Body of pancreas (tissue), 4 donors: Measurements from ENCODE around the gene TBC1D20. TPM values are rescaled to one million over a fixed set of nuclear protein-coding genes. Genes with fewer than 3 reads are reported as not detected.

Source experiments
- ATAC-seq: fragments of 150-250 bp; one replicate; pipeline ENCODE4 v1.9.1; 2016
- DNase-seq, 4 donors: peaks; one replicate each; pipeline ENCODE4 v3.0.0-alpha.2; 2019
- H3K27ac ChIP-seq, 4 donors: fragments of 200-600 bp; sonication (generic); 1 replicate in 3 of 4; 2 replicates in 1 of 4; pipeline versions ENCODE4 v1.5.1 to v1.6.1; 2016 to 2019; ENCODE audit warnings: mild to moderate bottlenecking in 1 of 4, mixed read lengths in 1 of 4, moderate library complexity in 1 of 4
- H3K27me3 ChIP-seq, 2 donors: fragments of 200-600 bp; sonication (generic); one replicate each; pipeline ENCODE4 v1.6.0; 2016; ENCODE audit warnings: mild to moderate bottlenecking in 1 of 2
- H3K36me3 ChIP-seq, 2 donors: fragments of 200-600 bp; sonication (generic); replicated peaks in 1 of 2; 2 replicates each; pipeline ENCODE4 v1.5.1; 2016; ENCODE audit warnings: low read depth in 2 of 2; ENCODE audit not compliant: insufficient read depth in 1 of 2
- H3K4me1 ChIP-seq: fragments of 200-600 bp; sonication (generic); one replicate; pipeline ENCODE4 v1.6.0; 2016
- H3K4me3 ChIP-seq, 2 donors: fragments of 200-600 bp; sonication (generic); 1 replicate in 1 of 2; 2 replicates in 1 of 2; pipeline ENCODE4 v1.5.1; 2016 to 2019
- H3K9me3 ChIP-seq, 3 donors: fragments of 200-600 bp; sonication (generic); 1 replicate in 2 of 3; 2 replicates in 1 of 3; pipeline ENCODE4 v1.5.1; 2016
- POLR2A ChIP-seq, 3 donors: fragments of 450-650 bp; IDR thresholded peaks; one replicate each; pipeline ENCODE4 v1.6.1; 2016; ENCODE audit warnings: antibody characterized with exemption in 3 of 3, mild to moderate bottlenecking in 2 of 3
- WGBS, 2 donors: methylation state at CpG; one replicate each; pipeline ENCODE4 v1.1.5; 2017; 5-methylcytosine and 5-hydroxymethylcytosine counted together
- intact Hi-C: fragments of 100-400 bp; cut with DNase I; formaldehyde crosslinking; loops from one replicate; pipeline ENCODE4 v1.15.1; 2023
- total RNA-seq, 2 donors: library from RNA; depleted of rRNA; stranded (reverse); fragments of >200 nt; gene quantifications; one replicate each; pipeline ENCODE4 v1.1.0, GENCODE V29; 2016
- TF ChIP-seq, protein P1 (sequence below), 7 experiments: fragments of 450-650 bp in 4 of 7; fragments of 200-600 bp in 3 of 7; sonication (generic) in 3 of 7; IDR thresholded peaks; one replicate each; pipeline ENCODE4 v1.5.1; 2016 to 2019; ENCODE audit warnings: antibody characterized with exemption in 7 of 7

TBC1D20 gene
- total RNA-seq, 2 donors from 2014 or later: 16.3 to 27.4 TPM

- Histone ChIP-seq H3K9me3 (no peaks in the 10 kb centered on the region), H3K4me1 (no peaks in the 10 kb centered on the region), H3K4me3 (no peak overlapping the region), H3K27me3 (no peaks in the 10 kb centered on the region), H3K36me3 (peaks cover 0 to 2% of the 10 kb centered on the region in 2 donors), H3K27ac (no peak overlapping the region)
- no peak for TF ChIP-seq POLR2A (IDR thresholded peaks at IDR 0.05)
- TF ChIP-seq, protein P1, sequence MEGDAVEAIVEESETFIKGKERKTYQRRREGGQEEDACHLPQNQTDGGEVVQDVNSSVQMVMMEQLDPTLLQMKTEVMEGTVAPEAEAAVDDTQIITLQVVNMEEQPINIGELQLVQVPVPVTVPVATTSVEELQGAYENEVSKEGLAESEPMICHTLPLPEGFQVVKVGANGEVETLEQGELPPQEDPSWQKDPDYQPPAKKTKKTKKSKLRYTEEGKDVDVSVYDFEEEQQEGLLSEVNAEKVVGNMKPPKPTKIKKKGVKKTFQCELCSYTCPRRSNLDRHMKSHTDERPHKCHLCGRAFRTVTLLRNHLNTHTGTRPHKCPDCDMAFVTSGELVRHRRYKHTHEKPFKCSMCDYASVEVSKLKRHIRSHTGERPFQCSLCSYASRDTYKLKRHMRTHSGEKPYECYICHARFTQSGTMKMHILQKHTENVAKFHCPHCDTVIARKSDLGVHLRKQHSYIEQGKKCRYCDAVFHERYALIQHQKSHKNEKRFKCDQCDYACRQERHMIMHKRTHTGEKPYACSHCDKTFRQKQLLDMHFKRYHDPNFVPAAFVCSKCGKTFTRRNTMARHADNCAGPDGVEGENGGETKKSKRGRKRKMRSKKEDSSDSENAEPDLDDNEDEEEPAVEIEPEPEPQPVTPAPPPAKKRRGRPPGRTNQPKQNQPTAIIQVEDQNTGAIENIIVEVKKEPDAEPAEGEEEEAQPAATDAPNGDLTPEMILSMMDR (IDR thresholded peaks at IDR 0.05): no peak
- intact Hi-C loops: no loop called here
- DNase-seq: no peak
- no peak for ATAC-seq
- WGBS, 2 donors: 92 to 93% methylated on average over 10 to 14 of the region's 14 CpGs
Observed at GRCh38 chr20:427849-428657, 34.3 kb downstream of the TBC1D20 start.

DNA sequence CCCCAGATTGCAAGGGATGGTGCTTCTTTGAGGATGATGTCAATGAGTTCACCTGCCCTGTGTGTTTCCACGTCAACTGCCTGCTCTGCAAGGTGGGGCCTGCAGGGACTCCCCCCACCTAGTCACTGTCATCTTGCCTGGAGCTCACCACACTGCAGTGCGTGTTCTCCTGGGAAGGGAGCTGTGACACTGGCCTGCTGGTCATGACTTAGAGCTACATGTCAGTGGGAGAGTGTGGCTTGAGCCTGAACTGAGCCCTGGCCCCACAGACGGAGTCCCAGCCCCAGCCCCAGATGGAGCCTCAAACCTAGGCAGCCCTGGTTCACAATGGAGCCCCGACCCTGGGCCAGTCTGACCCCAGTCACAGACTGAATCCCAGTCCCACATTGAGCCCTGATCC is 34.9 kb downstream of the TBC1D20 start:
- Histone ChIP-seq H3K36me3 (peaks cover 0 to 2% of the 10 kb centered on the region in 2 donors), H3K27ac (no peak overlapping the region), H3K27me3 (no peaks in the 10 kb centered on the region), H3K4me3 (no peak overlapping the region), H3K4me1 (no peaks in the 10 kb centered on the region), H3K9me3 (no peaks in the 10 kb centered on the region)
- TF ChIP-seq, protein P1 (IDR thresholded peaks at IDR 0.05): no peak
- no peak for TF ChIP-seq POLR2A (IDR thresholded peaks at IDR 0.05)
- WGBS, 2 donors: 80 to 97% methylated on average over 1 to 4 of the region's 4 CpGs
- intact Hi-C loops: no loop called here
- no peak for ATAC-seq
- DNase-seq: no peak

DNA sequence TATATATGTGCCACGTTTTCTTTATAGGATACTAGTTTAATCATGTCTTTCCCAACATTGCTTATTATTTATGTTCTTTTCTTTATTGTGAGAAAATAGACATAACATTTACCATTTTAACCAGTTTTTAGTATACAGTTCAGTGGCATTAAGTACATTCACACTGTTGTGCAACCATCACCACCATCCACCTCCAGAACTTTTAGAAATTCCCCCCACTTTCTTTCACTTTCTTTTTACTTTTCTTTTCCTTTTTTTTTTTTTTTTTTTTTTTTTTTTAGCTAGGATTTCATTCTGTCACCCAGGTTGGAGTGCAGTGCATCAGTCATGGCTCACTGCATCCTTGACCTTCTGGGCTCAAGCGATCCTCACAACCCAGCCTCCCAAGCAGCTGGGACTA is 35.8 kb downstream of the TBC1D20 start:
- H3K4me3 ChIP-seq: no peak overlapping the region
- H3K9me3 ChIP-seq: no peaks in the 10 kb centered on the region
- intact Hi-C loops: no loop called here
- no peak for TF ChIP-seq POLR2A (IDR thresholded peaks at IDR 0.05)
- TF ChIP-seq, protein P1 (IDR thresholded peaks at IDR 0.05): no peak
- H3K36me3 ChIP-seq: peaks cover 0 to 2% of the 10 kb centered on the region in 2 donors
- no peaks in the 10 kb centered on the region for H3K4me1 ChIP-seq
- 96% methylated on average over 2 of the region's 2 CpGs for WGBS, 2 donors
- H3K27ac ChIP-seq: no peak overlapping the region
- DNase-seq: no peak
- H3K27me3 ChIP-seq: no peaks in the 10 kb centered on the region
- no peak for ATAC-seq

GRCh38 chr20:421685-422250 is 40.6 kb downstream of the TBC1D20 start:
- Histone ChIP-seq H3K27ac (no peak overlapping the region), H3K4me3 (no peak overlapping the region), H3K27me3 (no peaks in the 10 kb centered on the region), H3K36me3 (peaks cover 0 to 2% of the 10 kb centered on the region in 2 donors), H3K9me3 (no peaks in the 10 kb centered on the region), H3K4me1 (peaks cover 7% of the 10 kb centered on the region)
- ATAC-seq (no peak), DNase-seq (no peak)
- intact Hi-C loops: no loop called here
- 91 to 97% methylated on average over 8 of the region's 8 CpGs for WGBS, 2 donors
- TF ChIP-seq, protein P1 (IDR thresholded peaks at IDR 0.05): no peak
- no peak for TF ChIP-seq POLR2A (IDR thresholded peaks at IDR 0.05)
